Activated CD4-positive, alpha-beta T cell treated with anti-CD3 and anti-CD28 coated beads for 48 hours (primary cell): ENCODE data around the gene MGMT.

Experiments used
- DNase-seq: peaks from one replicate; pipeline ENCODE4 v3.0.0-alpha.2; 2020

The MGMT gene

GRCh38 chr10:129629911-129630310 is 162.9 kb downstream of the MGMT start:
- DNase-seq: no peak

GRCh38 chr10:129631006-129631405 is 164.0 kb downstream of the MGMT start:
- DNase-seq: no peak

DNA sequence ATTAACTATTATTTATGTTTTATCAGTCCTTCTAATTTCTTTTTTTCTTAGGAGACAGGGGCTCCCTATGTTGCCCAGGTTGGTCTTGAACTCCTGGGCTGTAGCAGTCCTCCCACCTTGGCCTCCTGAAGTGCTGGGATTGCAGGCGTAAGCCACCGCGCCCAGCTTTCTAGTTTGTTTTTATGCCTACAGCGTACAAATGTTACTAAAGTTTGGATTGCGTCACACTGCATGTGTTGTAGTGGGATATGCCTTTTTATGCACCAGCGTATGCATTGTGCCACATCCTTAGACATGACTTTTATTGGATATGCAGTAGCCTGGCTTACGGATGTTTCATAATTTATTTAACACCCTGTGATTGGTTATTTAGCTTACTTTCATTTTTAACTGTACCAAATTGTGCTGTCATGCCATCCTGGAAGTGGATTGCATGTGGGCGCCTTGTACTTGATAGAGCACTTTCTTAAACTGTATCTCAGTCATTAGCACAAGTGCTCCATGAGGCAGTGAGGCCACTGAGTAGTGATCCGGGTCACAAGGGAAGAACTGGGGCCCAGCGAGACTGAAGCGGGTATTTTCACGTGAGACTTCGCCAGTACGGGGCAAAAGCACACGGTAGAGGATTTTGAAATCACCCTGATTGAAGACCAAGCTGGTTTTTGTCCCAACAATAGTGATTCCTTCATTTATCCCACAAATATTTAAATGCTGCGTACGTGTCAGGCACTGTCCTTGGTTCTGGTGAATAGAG is 165.0 kb downstream of the MGMT start:
- DNase-seq: no peak

- DNase-seq: no peak
Measured at GRCh38 chr10:129637010-129637409, 170.0 kb downstream of the MGMT start.

GRCh38 chr10:129637846-129638245 is 170.8 kb downstream of the MGMT start:
- DNase-seq: no peak

DNA sequence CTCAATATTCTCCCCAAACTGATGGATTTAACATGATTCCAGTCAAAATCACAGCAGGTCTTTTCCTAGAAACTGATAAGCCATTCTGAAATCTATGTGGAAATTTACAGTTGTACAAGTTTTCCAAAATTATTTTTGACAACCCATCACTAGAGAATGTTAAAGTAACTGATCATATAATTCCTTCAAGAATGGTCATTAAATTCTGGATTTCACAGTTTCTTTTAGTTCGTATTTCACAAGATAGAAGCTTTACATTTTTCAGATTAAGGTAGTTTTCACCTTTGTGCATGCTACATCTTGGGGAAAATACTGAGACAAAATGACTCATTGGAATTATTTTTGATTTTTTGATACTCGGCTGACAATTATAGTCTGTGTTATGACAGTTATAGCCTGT is 174.3 kb downstream of the MGMT start:
- no peak for DNase-seq

DNA sequence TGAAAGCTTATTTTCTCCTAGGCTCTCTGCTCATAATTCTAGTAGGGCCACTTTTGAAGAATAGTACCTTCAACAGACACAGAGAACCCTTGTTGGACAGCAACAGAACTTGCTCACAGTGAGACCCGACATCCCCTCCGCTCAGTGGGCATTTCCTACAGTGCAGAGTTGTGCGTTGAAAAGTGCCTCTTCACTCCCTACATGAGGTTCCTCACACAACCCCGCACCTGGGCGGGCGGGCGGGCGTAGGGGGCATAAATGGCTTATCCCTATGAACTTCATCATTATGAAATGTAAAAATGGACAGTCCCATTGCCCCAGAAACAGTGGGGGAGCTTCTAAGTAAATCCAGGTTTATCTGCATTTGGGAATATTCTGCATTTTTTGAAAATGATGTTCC is 174.9 kb downstream of the MGMT start:
- DNase-seq: no peak

GRCh38 chr10:129642427-129642826 is 175.4 kb downstream of the MGMT start:
- no peak for DNase-seq

DNA sequence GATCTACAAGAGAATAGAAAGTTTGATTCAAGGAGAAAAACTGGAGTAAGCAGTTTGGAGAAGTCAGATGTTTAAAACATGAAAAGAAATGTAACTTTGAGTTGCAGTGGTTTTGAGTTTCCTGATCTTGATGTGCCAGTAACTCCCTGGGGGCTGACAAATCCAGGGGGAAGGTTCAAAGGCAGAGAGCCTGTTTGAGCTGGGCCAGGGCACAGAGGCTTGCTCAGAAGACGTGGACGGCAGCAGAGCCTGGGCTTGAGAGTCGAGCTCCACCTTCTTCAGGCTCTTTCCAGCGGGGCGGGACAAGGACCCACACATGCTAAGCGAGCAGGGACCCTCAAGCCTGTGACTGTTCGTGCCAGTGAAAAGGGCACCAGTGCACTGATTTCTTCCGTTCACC is 176.2 kb downstream of the MGMT start:
- DNase-seq: no peak

DNA sequence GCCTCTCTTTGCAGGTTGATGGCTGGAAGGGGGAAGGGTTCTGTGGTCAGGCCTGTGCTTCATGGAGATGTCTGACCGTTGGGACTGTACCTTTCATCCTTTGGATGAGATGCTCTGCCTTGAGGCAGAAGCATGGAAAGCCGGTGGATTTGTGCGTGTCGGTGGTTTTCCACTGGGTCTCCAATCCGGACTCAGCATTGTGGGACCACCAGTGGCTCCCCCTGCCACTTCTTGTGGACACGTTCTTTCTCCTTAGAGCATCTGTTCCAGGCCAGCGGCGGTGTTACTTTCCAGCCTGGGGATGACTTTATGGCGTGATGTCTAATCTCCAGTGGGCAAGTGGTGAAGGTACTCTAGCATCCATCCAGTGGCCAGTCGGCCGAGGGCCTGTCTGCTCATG is 178.4 kb downstream of the MGMT start:
- no peak for DNase-seq

GRCh38 chr10:129646973-129647372 is 179.9 kb downstream of the MGMT start:
- no peak for DNase-seq

DNA sequence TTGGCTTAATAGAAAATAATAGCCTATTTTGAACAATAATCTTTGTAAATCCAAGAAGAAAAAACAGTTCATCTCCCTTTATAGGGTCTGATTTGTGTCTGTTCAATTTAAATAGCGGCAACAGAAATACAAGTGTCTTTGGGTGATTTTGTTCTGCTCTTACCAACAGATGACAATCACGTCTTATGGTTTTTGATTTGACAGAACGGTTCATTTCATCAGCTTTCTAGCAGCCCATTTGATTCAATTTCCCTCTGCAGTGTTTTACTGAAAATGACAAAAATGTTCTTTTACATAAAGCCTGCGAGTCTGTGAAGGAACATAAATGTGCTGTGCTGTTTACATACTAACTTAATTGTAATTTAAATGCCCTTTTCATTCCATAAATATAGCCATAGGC is 180.5 kb downstream of the MGMT start:
- DNase-seq: no peak

DNA sequence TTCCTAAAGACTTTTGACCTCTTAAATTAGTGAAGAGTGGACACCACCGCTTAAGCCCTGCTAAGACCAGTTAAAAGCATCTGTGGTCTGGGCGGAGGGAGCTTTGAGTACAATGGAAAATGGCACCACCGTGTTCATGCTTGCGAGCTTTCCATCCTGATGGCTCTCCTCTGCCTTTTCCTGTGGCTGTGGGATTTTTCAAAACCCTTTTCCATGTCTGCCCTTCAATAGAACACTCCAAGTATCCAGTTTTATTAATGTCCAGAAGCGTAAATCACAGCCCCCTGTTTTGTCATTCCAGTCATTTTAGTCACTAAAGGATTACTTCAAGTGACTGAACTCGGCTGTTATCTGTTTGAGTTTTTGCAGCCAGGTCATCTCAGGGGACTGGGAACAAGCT is 181.8 kb downstream of the MGMT start:
- no peak for DNase-seq

- no peak for DNase-seq
Measured at GRCh38 chr10:129652021-129652420, 185.0 kb downstream of the MGMT start.

GRCh38 chr10:129652521-129653201 is 185.6 kb downstream of the MGMT start:
- no peak for DNase-seq

GRCh38 chr10:129653428-129653827 is 186.4 kb downstream of the MGMT start:
- no peak for DNase-seq

DNA sequence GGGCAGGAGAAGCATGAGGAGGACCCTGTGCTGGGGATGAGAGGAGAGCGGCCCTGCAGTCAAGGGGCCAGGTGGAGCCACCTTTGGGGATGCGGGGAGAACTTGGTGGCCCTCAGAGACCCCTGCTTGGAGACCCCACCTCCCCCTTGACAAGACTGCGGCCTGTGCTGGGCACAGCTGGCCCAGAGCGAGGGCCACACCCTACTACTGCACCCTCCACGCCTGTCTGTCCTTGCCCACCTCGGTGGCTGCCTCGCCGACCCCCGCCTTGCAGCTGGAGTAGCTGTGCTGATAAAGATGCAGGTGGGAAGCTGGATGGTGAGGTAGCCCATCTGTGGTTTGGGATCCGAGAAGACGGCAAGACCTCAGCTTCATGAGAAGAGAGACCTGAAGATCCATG is 186.8 kb downstream of the MGMT start:
- DNase-seq: no peak

GRCh38 chr10:129654461-129654860 is 187.4 kb downstream of the MGMT start:
- DNase-seq: no peak

- no peak for DNase-seq
Measured at GRCh38 chr10:129655007-129655678, 188.1 kb downstream of the MGMT start.

DNA sequence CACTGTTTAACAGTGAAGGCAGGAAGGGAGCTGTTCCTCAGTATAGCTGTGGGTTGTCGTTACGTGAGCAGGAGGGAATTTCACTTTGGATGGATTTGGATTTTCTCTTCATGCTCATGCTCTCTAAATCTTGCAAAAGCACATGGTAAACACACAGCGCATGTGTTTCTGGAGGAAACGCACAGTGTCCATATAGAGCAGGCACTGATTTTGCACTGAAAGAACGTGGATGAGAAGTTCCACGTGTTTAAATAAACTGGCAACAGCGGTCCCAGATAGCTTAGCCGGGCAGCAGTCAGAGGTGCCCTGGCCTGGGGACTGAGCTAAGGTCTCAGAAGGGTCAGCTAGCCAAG is 188.6 kb downstream of the MGMT start:
- DNase-seq: no peak

DNA sequence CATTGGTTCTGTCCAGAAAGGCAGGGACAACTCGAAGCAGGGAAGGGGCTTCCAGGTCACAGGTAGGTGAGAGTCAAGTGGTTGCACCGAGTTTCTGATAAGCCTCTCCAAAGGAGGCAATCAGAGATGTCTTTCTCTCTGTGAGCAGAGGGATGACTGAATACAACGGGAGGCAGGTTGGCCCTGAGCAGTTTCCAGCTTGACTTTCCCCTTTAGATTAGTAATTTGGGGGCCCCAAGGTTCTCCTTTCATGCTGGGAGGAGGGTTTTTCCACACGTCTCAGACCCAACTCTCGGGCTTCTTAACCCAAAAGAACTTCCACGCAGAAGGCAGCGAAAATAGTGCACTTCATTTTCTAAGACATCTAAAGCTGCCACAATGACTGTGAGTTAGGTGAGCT is 189.6 kb downstream of the MGMT start:
- DNase-seq: no peak

GRCh38 chr10:129657297-129658017 is 190.4 kb downstream of the MGMT start:
- DNase-seq: no peak

DNA sequence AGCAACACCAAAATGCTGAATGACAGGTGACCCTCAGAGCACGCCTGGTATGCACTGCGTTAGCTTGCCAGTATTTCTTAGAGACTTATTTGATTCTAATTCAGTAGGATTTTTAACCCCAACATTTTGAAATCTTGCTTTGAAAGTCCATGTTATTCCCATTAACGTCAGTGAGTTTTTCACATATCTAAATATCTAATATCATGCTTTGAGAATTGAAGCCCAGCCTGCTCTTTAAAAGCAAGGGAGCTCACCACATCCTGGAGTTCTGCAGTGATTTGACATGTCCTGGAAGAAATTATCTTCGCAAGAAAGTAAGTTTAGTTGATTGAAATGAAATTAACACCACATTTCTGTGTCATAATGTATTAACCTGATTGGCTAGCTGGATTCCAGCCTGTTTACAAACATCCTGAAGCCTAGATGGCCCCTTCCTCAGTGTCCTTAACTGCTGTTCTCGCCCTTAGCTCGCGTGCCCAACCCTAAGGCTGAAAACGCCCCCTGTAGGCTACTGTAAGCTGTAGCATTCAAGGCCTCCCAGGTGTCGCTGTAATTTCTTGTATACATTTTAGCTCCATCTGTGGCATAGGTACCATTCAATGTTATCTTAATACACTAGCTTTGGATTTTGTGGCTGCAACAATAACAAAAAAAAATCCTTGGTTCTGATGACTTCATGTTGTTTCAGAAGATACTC is 191.5 kb downstream of the MGMT start:
- DNase-seq: no peak
